ENCODE measurements around the gene FERD3L.

The FERD3L gene

DNA sequence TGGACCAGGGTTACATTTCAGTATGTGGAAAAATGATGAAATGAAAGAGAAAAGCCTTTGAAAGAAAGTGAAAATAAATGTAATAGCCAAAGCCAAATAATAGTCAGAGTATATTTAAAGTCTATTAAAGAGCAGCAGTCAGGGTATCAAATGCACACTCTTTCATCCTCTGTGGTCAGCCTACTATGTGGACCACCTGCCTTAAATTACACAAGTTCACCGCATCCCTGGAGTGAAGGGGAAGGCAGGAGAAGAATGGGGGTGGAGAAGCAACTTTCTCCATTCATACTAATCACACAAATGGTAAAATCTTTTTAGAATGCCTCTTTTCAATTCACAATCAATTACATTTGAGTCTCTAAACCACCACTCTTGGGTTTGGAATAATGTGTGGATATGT is 43.7 kb downstream of the FERD3L start:
- TF ChIP-seq SPI1 (IDR thresholded peaks at IDR 0.05; ENCODE audit: borderline replicate concordance, low read depth) (no peak), POLR2AphosphoS5 (IDR thresholded peaks at IDR 0.05; ENCODE audit: low read depth) (no peak), GABPA (IDR thresholded peaks at IDR 0.05; ENCODE audit: low read depth) (no peak)
- TF ChIP-seq, protein P1, sequence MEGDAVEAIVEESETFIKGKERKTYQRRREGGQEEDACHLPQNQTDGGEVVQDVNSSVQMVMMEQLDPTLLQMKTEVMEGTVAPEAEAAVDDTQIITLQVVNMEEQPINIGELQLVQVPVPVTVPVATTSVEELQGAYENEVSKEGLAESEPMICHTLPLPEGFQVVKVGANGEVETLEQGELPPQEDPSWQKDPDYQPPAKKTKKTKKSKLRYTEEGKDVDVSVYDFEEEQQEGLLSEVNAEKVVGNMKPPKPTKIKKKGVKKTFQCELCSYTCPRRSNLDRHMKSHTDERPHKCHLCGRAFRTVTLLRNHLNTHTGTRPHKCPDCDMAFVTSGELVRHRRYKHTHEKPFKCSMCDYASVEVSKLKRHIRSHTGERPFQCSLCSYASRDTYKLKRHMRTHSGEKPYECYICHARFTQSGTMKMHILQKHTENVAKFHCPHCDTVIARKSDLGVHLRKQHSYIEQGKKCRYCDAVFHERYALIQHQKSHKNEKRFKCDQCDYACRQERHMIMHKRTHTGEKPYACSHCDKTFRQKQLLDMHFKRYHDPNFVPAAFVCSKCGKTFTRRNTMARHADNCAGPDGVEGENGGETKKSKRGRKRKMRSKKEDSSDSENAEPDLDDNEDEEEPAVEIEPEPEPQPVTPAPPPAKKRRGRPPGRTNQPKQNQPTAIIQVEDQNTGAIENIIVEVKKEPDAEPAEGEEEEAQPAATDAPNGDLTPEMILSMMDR (IDR thresholded peaks at IDR 0.05; ENCODE audit: insufficient read depth, low read length), result no peak
- TF ChIP-seq, protein P2, sequence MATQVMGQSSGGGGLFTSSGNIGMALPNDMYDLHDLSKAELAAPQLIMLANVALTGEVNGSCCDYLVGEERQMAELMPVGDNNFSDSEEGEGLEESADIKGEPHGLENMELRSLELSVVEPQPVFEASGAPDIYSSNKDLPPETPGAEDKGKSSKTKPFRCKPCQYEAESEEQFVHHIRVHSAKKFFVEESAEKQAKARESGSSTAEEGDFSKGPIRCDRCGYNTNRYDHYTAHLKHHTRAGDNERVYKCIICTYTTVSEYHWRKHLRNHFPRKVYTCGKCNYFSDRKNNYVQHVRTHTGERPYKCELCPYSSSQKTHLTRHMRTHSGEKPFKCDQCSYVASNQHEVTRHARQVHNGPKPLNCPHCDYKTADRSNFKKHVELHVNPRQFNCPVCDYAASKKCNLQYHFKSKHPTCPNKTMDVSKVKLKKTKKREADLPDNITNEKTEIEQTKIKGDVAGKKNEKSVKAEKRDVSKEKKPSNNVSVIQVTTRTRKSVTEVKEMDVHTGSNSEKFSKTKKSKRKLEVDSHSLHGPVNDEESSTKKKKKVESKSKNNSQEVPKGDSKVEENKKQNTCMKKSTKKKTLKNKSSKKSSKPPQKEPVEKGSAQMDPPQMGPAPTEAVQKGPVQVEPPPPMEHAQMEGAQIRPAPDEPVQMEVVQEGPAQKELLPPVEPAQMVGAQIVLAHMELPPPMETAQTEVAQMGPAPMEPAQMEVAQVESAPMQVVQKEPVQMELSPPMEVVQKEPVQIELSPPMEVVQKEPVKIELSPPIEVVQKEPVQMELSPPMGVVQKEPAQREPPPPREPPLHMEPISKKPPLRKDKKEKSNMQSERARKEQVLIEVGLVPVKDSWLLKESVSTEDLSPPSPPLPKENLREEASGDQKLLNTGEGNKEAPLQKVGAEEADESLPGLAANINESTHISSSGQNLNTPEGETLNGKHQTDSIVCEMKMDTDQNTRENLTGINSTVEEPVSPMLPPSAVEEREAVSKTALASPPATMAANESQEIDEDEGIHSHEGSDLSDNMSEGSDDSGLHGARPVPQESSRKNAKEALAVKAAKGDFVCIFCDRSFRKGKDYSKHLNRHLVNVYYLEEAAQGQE (IDR thresholded peaks at IDR 0.05; ENCODE audit: insufficient replicate concordance, low read depth), result no peak
- Histone ChIP-seq H3K27me3 (ENCODE audit: insufficient read depth, poor library complexity, severe bottlenecking) (peaks cover 21% of the 10 kb centered on the region), H3K4me3 (replicated peaks; ENCODE audit: insufficient read depth, low read length) (no peak overlapping the region), H3K27ac (replicated peaks) (no peak overlapping the region)
- no peak for DNase-seq (ENCODE audit: low read depth in 1 of 2, low spot score in 1 of 2)

DNA sequence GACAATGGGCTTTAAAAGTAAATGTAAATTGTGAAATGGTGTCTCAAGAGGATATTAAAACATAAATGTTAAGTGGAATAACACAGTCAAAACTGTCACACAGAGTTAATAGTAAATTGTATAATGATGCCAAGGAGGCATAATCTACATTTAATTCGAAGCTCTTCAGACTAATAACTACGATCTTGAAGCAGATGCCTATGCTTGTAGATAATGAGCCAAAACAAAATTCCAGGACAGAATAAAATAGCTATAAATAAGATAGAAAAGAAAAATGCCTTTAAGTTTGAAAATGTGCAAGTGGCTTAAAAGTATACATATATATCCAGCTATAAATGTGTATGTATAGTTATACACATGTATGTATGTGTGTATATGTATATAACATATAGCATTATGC is 45.3 kb downstream of the FERD3L start:
- TF ChIP-seq SPI1 (IDR thresholded peaks at IDR 0.05; ENCODE audit: borderline replicate concordance, low read depth) (no peak), GABPA (IDR thresholded peaks at IDR 0.05; ENCODE audit: low read depth) (no peak), POLR2AphosphoS5 (IDR thresholded peaks at IDR 0.05; ENCODE audit: low read depth) (no peak)
- TF ChIP-seq, protein P2 (IDR thresholded peaks at IDR 0.05; ENCODE audit: insufficient replicate concordance, low read depth), result no peak
- TF ChIP-seq, protein P1 (IDR thresholded peaks at IDR 0.05; ENCODE audit: insufficient read depth, low read length), result no peak
- Histone ChIP-seq H3K27me3 (ENCODE audit: insufficient read depth, poor library complexity, severe bottlenecking) (peaks cover 7% of the 10 kb centered on the region), H3K27ac (replicated peaks) (no peak overlapping the region), H3K4me3 (replicated peaks; ENCODE audit: insufficient read depth, low read length) (no peak overlapping the region)
- DNase-seq (ENCODE audit: low read depth in 1 of 2, low spot score in 1 of 2), result no peak

DNA sequence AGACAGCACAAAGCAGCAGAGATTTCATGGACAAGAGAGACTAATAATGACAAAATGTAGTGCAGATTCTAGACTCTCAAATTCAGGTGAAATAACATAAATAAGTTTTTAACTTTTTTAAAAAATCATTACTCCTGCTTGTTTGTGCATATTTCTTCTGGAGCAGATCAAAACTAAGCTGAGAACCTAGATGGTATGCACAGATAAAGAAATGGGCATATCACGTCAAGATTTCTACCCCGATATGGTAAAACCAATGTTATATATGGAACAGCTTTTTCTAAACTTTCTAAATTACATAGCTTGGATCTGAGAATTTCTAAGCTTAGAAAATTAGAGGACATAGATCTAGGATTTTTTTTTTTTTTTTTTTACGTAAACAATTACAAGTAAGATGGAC is 46.0 kb downstream of the FERD3L start:
- TF ChIP-seq, protein P2 (IDR thresholded peaks at IDR 0.05; ENCODE audit: insufficient replicate concordance, low read depth), result no peak
- no peak for TF ChIP-seq GABPA (IDR thresholded peaks at IDR 0.05; ENCODE audit: low read depth)
- TF ChIP-seq, protein P1 (IDR thresholded peaks at IDR 0.05; ENCODE audit: insufficient read depth, low read length), result no peak
- TF ChIP-seq POLR2AphosphoS5 (IDR thresholded peaks at IDR 0.05; ENCODE audit: low read depth), result no peak
- no peak for TF ChIP-seq SPI1 (IDR thresholded peaks at IDR 0.05; ENCODE audit: borderline replicate concordance, low read depth)
- Histone ChIP-seq H3K27ac (replicated peaks) (no peak overlapping the region), H3K4me3 (replicated peaks; ENCODE audit: insufficient read depth, low read length) (no peak overlapping the region), H3K27me3 (ENCODE audit: insufficient read depth, poor library complexity, severe bottlenecking) (peaks cover 2% of the 10 kb centered on the region)
- DNase-seq (ENCODE audit: low read depth in 1 of 2, low spot score in 1 of 2), result no peak
